AML-193 (cell line): ENCODE results near the gene NDOR1.
A peak's percentile ranks its signal among the peaks of the same experiment; 100 is the strongest.
"Not testable (repeated sequence)": the region's sequence is repeated elsewhere in the genome, so short reads cannot be mapped to it uniquely, and the experiment has no call there.

Source experiments
- DNase-seq, 2 experiments: peaks; one replicate each; lab custom pipeline; 2025; lab: John Stamatoyannopoulos, UW

NDOR1 gene

GRCh38 chr9:137244486-137245449, 39.3 kb downstream of the NDOR1 start:
- no peak for DNase-seq

DNA sequence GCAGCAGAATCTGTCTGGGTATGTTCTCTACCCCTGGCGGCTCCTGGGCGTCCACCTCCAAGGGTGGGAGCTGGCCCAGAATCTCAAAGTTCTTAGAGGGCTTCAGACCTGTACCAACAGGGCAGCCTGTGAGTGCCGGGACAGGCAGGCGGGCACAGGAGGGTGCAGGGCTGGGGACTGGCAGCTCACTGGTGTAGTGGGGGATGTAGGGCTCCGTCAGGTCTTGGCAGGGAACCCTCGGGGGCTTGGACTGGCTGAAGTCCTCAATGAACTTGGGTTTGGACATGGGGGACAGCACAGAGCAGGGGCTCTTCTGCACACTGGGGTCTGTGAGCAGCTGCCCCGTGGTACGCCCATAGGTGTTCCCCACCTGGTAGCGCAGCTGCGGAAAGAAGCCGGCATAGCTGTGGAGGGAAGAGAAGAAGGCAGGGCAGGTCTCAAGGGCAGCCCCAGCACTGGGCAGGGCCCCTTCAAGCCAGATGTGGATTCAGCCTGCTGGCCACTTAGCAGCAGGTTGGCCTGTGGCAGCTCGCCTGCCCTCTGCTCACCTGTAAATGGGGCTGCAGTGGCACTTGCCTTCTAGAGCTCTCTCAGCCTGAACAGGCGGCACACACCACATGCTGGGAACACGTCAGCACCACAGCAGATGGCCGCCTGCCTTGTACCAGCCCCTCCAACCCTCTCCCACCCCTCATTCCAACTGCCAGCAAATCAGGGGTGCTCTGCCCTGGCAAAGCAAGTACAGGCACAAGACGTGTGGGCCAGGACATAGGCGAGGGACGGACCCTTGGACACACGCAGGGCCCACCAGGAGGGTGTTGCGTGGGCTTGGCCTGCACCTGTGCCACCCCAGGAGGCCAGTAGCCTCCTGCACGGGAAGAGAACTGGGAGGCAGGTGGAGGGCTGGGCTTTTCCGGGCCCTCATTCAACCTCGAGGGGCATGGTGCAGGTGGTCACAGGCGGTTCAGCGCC, 40.2 kb downstream of the NDOR1 start:
- no peak for DNase-seq

DNA sequence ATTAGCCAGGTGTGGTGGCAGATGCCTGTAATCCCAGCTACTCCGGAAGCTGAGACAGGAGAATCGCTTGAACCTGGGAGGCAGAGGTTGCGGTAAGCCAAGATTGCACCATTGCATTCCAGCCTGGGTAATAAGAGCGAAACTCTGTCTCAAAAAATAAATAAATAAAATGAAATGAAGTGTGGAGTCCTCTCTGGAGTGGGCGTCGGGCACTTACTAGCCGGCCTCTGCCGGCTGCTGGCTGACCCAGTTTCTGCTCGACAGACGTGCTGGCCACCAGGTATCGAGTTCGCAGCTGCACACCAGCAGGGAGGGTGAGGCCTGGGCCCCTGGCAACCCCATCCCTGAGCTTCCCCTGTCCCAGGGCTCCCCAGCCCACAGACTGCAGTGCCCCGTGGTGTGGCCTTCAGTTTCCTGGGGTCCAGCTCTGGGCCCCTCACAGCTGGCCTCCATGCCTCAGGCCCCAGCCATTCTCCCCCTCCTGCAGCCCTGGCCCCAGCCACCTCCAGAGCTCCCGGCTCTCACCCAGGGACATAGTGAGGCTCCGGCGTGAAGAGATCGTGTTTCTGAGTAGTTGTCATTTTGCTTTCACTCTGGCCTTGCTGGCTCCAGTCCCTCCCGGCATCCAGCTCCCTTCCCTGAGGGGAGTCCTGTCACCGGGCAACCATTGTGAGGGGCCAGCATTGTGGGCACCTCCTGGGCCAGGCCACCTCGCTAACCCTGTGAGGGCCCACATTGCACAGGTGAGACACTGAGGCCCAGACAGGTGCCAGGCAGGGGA, 41.8 kb downstream of the NDOR1 start:
- DNase-seq, result no peak

- DNase-seq, result no peak
Observed at GRCh38 chr9:137247916-137248175, 42.3 kb downstream of the NDOR1 start.

DNA sequence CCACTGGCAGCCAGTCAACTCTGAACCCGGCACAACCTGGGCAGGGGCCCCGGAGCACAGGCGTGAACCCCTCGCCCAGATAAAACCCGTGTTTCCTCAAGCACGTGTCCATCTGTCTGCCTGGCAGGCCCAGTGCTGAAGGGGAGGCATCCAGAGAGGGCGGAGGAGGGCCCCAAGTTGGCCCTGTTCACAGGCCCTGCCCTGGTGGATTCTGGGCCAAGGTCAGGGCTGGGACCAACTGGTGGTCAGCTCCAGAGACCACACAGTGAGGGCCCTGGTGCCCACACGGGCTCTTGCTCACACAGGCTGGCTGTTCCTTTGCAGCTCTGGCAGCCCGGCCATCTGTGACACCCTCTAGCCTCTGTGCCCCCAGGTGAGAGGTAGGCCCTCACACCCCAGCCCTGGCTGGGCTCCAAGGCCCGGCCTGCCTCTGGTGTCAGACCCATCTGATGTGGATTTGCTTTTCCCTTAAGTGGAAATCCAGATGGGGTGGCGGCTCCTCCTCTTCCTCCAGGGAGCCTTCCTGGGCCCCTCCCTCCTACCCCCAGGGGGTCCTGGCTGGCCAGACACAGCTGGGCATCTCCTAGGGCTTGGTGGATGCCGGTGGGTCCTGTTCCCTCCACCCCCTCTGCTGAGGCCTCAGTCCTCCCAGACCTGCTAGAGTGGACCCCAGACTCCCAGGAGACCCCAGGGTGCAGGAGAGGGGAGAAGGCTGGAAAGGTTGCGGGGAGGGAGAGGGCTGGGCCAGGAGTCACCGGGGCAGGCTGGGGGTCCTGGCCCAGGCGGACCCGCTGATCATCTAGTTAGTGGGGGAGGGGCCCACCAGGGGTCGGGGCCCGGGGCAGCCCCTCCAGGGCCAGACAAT, 45.1 kb downstream of the NDOR1 start:
- no peak for DNase-seq

DNA sequence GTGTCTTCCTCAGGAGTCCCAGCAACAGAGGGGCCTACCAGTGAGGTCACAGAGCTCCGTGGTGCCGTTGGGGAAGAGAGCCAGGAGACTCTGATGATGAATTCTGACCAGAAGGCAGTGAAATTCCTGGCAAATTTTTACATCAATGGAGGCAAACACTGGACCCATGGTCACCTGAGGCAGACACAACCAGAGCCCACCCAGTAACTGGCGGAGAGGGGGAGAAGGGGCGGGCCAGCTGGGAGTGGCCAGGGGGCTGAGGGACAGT, 45.6 kb downstream of the NDOR1 start, which contains the start of gene STPG3:
Gene STPG3 (plus strand): TSS at position 93 of the 268 bp plus-strand sequence. CDS start 1 bp downstream, at position 94.
- DNase-seq, result no peak

DNA sequence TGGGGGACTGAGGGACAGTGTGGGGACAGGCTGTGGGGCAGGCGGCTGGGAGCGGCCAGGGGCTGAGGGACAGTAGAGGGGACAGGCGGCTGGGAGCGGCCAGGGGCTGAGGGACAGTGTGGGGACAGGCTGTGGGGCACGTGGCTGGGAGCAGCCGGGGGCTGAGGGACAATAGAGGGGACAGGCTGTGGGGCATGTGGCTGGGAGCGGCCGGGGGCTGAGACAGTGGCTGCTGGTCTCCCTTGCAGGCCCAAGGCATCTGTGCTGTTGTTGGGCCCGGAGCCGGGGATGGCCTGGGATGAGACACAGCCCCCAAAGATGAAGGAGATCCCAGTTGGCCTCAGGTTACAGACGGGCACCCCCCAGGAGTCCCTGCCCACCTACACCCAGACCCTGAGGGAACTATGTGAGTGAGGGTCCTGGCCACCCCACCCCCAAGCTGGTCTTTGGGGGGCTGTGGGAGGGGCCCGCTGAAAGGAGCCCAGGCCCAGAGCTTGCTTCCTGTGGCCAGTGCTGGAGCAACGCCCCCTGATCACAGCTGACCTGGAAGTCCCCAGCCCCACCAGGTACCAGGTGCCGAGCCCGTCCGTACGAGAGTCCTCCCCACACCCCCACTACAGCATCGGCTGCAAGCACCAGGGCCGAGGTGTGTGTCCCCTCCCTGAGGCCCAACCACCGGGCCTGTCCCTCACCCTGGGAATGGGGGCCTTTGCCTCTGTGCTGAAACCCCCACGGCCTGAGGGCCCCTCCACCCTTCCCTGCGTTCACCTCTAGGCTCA, 46.2 kb downstream of the NDOR1 start:
- no peak for DNase-seq

- DNase-seq, result no peak
Observed at GRCh38 chr9:137252555-137253506, 47.3 kb downstream of the NDOR1 start.

DNA sequence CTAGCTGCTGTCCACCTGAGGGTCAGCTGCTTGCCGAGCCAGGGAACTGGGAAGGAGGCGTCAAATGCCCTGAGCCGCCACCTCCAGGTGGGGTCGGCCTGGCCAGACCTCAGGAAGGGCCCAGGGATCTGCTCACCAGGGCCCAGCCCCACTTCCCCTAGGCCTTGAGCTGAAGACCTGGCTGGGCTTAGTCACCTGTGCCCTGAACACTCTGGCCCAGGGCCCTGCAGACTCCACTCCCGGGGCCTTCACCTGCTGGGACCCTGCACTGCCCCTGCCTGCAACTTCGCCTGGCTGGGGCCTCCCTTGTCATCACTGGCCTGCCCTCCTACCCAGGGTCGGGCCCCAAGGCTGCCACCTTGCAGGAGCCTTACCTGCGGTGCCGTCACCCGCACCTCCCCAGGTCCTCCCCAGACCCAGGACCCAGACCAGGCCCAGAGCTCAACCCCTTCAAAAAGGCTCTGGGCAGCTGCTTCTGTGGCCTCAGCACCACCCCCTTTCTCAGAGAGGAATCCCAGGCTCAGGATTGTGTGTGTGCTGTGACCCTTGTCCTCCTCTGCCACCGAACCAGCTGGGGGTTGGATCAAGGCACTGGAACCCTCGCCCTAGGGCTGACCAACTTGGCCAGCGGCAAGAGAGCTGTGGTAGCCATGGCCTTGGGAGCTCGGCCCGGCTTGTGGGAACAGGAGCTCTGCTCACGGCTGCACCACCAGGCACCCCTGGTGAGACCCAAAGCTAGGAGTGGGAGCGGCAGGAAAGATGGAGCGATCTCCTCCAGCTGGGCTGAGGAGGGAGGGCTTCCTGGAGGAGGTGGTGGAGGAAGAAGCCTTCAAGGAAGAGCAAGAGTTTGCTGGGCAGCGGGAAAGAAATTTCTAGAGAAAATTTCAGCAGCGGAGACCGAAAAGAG, 48.5 kb downstream of the NDOR1 start:
- DNase-seq, result no peak

DNA sequence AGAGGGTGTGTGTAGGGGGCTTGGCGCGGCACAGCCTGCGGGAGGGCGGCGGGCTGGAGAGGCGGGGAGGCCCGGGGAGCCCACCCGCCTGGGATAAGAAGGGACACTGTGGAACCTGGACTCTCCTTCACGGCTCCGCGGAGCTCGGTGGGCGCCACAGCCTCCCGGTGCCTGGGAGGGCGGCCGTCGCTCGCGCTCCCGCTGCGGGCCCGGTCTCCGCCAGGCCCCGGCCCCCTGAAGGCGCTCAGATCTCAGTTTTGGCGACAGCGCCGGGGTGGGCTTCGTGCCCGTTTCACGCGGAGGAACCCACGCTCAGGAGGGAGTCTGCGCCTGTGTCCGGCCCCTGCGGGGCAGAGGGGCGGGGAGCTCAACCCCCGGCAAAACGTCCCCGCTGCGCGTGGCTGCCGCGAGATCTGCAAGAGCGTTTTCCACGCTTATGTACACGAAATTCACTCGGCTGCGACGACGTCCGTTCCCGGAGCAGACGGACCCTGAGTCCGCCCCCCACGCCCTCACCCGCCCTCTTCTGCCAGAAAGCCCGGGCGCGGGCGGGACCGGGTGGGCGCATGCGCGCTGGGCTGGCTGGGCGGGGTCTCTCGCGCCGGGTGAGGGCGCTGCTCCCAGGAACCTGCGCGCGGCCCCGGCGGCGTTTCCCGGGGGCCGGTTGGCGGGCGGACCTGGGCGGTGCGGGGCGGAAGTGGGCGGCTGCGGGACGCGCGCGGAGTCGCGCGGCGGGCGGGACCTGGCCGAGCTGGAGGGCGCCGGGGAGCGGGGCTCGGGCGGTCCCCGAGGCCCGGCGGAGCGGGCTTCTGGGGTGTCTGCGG, 49.3 kb downstream of the NDOR1 start, which contains the start of gene NELFB:
Gene NELFB (plus strand): TSS at position 704 of the 824 bp plus-strand sequence.
- DNase-seq, result peak; percentile 54 to 68

GRCh38 chr9:137255448-137256114, 50.1 kb downstream of the NDOR1 start:
- DNase-seq, result peak in 1 of 2 experiments; percentile 13

DNA sequence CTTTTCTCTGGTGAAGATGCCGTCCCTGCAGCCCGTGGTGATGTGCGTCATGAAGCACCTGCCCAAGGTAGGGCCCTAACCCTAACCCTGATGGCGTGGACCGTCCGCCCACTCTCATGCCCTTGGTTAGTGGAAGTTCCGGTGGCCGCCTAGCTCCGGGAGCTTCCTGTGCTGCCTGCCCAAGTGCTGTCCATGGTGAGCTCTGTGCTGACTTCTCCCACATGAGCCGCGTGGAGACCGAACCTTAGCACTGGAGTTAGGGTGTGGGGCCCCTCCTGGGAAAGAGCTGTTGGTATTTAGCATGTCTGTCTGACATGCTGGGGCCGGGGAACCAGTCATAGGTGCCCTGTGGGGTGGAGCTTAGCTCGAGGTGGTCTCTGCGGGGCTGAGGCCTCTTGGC, 50.9 kb downstream of the NDOR1 start:
- DNase-seq, result no peak

DNA sequence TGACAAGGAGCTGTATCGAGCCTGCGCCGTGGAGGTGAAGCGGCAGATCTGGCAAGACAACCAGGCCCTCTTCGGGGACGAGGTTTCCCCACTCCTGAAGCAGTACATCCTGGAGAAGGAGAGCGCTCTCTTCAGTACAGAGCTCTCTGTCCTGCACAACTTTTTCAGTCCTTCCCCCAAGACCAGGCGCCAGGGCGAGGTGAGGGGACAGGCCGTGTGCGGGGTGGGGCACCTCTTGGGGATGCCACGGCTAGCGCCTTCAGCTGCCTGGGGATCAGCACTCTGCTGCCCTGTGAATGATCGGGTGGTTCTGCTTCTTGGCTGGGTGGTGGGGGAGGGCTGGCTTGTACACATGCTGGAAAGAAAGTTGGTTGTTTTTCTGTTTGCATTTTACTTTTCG, 51.4 kb downstream of the NDOR1 start:
- DNase-seq, result no peak

DNA sequence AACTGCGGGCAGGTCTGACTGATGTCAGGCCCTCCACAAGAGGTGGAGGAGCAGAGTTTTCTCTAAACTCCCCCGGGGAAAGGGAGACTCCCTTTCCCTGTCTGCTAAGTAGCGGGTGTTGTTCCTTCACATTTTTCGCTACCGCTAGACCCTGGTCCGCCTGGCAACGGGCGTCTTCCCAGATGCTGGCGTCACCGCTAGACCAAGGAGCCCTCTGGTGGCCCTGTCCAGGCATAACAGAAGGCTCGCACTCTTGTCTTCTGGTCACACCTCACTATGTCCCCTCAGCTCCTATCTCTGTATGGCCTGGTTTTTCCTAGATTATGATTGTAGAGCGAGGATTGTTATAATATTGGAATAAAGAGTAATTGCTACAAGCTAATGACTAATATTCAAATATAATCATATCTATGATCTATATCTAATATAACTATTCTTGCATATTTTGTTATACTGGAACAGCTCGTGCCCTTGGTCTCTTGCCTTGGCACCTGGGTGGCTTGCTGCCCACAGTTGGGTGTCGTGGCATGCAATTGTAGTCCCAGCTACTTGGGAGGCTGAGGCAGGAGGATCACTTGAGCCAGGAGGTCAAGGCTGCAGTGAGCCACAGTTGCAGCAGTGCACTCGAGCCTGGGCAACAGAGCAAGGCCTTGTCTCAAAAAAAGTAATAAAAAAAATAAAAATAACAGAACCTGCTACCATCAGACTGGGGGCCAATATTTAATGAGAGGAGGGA, 56.8 kb downstream of the NDOR1 start:
- DNase-seq, result not testable (repeated sequence)

DNA sequence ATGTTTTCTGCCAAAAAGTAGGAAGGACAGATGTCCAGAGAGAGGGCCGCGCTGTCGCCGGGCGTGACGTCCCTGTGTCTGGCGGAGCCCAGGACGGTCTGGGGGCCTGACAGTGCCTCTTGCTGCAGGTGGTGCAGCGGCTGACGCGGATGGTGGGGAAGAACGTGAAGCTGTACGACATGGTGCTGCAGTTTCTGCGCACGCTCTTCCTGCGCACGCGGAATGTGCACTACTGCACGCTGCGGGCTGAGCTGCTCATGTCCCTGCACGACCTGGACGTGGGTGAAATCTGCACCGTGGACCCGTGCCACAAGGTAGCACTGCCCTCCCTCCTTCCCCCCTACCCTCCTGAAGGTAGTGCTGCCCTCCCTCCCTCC, 57.4 kb downstream of the NDOR1 start:
- DNase-seq, result no peak

GRCh38 chr9:137263506-137263905, 58.0 kb downstream of the NDOR1 start:
- no peak for DNase-seq
